Measurements from ENCODE around the gene DIAPH3.

GRCh38 chr13:60016229-60016628, 147.5 kb downstream of the DIAPH3 start:
- no peak for TF ChIP-seq CTCF (IDR thresholded peaks at IDR 0.05 in 8 of 11, conservative IDR thresholded peaks at IDR 0.05 in 3 of 11)
- no peak for TF ChIP-seq POLR2A (IDR thresholded peaks at IDR 0.05)
- TF ChIP-seq POLR2AphosphoS5 (IDR thresholded peaks at IDR 0.05), result no peak

All from spleen (tissue), 7 donors.